ENCODE measurements around the gene UROS.

- TF ChIP-seq EP300 (conservative IDR thresholded peaks at IDR 0.05; ENCODE audit: poor library complexity, severe bottlenecking) (no peak), EZH2 (IDR thresholded peaks at IDR 0.05; ENCODE audit: borderline replicate concordance, insufficient read depth, low read length, poor library complexity, severe bottlenecking) (no peak), CTCF (IDR thresholded peaks at IDR 0.05; ENCODE audit: poor library complexity, severe bottlenecking) (no peak), REST (IDR thresholded peaks at IDR 0.05; ENCODE audit: borderline replicate concordance) (no peak), POLR2AphosphoS5 (IDR thresholded peaks at IDR 0.05) (no peak)
These were observed 34.2 kb upstream of the UROS start for GRCh38 chr10:125857185-125857760.

All from neural cell (in vitro differentiated cells).